Measurements from ENCODE around the gene KMT5B. TPM values are rescaled to one million over a fixed set of nuclear protein-coding genes. Genes with fewer than 3 reads are reported as not detected.

Gene KMT5B
- total and polyA plus RNA-seq, 2 of the 4 experiments (the other 2 are of a cell fraction) = 11.2 to 13.4 TPM

DNA sequence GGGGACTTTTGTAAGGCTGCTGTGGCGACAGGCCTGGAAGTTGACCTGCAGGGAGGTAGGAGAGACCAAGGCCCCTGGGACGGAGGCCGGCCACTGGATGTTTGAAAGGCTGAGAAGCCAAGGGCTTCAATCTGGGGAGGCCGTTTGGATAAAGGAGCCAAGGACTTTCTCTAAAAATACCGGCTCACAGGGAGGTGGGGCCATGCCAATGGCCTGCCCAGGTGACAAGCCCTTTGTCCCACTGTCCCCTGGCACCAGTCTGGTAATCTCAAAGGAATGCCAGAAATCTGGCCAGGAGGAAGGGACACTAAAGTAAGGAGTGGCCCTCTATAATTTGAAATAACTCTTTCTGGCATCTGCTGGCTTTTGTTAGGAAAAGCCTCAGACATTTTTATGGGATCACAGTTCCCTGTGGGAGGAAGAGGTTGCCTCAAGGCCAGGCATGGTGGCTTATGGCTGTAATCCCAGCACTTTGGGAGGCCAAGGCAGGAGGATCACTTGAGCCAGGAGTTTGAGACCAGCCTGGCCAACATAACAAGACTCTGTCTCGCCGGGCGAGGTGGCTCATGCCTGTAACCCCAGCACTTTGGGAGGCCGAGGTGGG lies 90.1 kb downstream of the KMT5B start:
- DNase-seq = no peak
- Histone ChIP-seq H2AK9ac (replicated peaks; ENCODE audit: low read depth, low read length, poor library complexity) (no peak overlapping the region), H2AK5ac (ENCODE audit: low read depth, low read length) (no peak overlapping the region), H3K23ac (ENCODE audit: low read depth, low read length) (no peak overlapping the region), H3K79me1 (ENCODE audit: low read depth in 1 of 2, low read length in 2 of 2) (peaks cover 8 to 31% of the 10 kb centered on the region in 2 experiments), H2BK20ac (ENCODE audit: low read depth, low read length) (no peak overlapping the region), H4K91ac (ENCODE audit: insufficient read depth, low read depth, low read length) (no peak overlapping the region), H3K4me3 (ENCODE audit: insufficient read depth, low read depth, low read length) (no peak overlapping the region), H4K8ac (ENCODE audit: low read depth in 2 of 2, low read length in 2 of 2) (no peak overlapping the region), H2AFZ (replicated peaks; ENCODE audit: low read length, poor library complexity) (no peak overlapping the region), H3K56ac (ENCODE audit: extremely low read depth, insufficient read depth, low read length) (no peak overlapping the region), H3K9me3 (ENCODE audit: control insufficient read depth, insufficient read depth, low read length) (no peaks in the 10 kb centered on the region), H3K18ac (ENCODE audit: low read depth, low read length) (no peak overlapping the region), H3K36me3 (ENCODE audit: control insufficient read depth, insufficient read depth, low read length) (no peaks in the 10 kb centered on the region), H3K14ac (replicated peaks; ENCODE audit: low read depth, low read length) (no peak overlapping the region), H2BK120ac (ENCODE audit: low read depth, low read length) (no peak overlapping the region), H3K9ac (ENCODE audit: low read depth, low read length) (no peak overlapping the region), H2BK5ac (ENCODE audit: low read depth, low read length, poor library complexity, severe bottlenecking) (no peak overlapping the region), H3K4ac (ENCODE audit: low read depth, low read length) (no peak overlapping the region), H4K5ac (ENCODE audit: low read depth, low read length) (no peak overlapping the region), H4K20me1 (ENCODE audit: insufficient read depth, low read length) (peaks cover 7% of the 10 kb centered on the region), H3K4me2 (ENCODE audit: low read depth, low read length) (no peak overlapping the region), H3K9me1 (ENCODE audit: insufficient read depth, low read length) (no peaks in the 10 kb centered on the region), H3K27me3 (ENCODE audit: control insufficient read depth, insufficient read depth, low read length) (no peaks in the 10 kb centered on the region), H3K4me1 (ENCODE audit: control insufficient read depth, insufficient read depth, low read length) (peaks cover 7% of the 10 kb centered on the region), H3K27ac (ENCODE audit: insufficient read depth, low read length) (no peak overlapping the region), H2BK15ac (ENCODE audit: low read depth, low read length) (no peak overlapping the region)
- ChIA-PET CTCF (no interaction called here), POLR2A (ENCODE audit: unreplicated experiment) (no interaction called here)
- in situ Hi-C loops (cut with MboI; ENCODE audit: low sequenced_read_pairs) (no loop called here), intact Hi-C loops (cut with micrococcal nuclease) (loop anchor here (5.0 kb wide), 1 partner anchor 84 kb away; no protein-coding TSS in a partner anchor), dilution Hi-C loops (cut with HindIII; ENCODE audit: low sequenced_read_pairs, unreplicated experiment) (no loop called here)
- ATAC-seq (ENCODE audit: low read depth) = no peak
- no TSS peak for BruUV-seq (replicated peaks)
- TF ChIP-seq BHLHE40 (IDR thresholded peaks at IDR 0.05; ENCODE audit: low read depth, low read length) = no peak
- 93% methylated on average over 5 of the region's 9 CpGs; no CpG with 5 or more reads in 1 of the 2 experiments for WGBS, 2 experiments (ENCODE audit: extremely low coverage in 2 of 2, insufficient read length in 1 of 2)

All from IMR-90 (cell line).